GM18861 (cell line): ENCODE data around the gene ABL2.

Source experiments
- ATAC-seq: cut with Tn5 transposase; IDR thresholded peaks from one replicate; pipeline ENCODE4 v1.9.1; 2021; ENCODE audit not compliant: unreplicated experiment

Gene ABL2

GRCh38 chr1:179061360-179062282 lies 167.9 kb downstream of the ABL2 start:
- no peak for ATAC-seq

GRCh38 chr1:179058487-179059483 lies 170.7 kb downstream of the ABL2 start:
- ATAC-seq = no peak

- no peak for ATAC-seq
Observed at GRCh38 chr1:179055937-179056336, 173.5 kb downstream of the ABL2 start.

GRCh38 chr1:179053486-179053885 lies 176.0 kb downstream of the ABL2 start:
- no peak for ATAC-seq

- no peak for ATAC-seq
Observed at GRCh38 chr1:179052776-179053175, 176.7 kb downstream of the ABL2 start.
